RWPE2 (cell line): Measurements from ENCODE around the gene STX19.
A peak's percentile ranks its signal among the peaks of the same experiment; 100 is the strongest.
"Not testable (repeated sequence)": the region's sequence is repeated elsewhere in the genome, so short reads cannot be mapped to it uniquely, and the experiment has no call there.

ENCODE experiments used
- ATAC-seq: fragments of 200-7000 bp; cut with Tn5 transposase; 3 replicates; pipeline ENCODE4 v1.9.1; 2021; ENCODE audit warnings: low read depth
- DNase-seq: peaks from one replicate; pipeline ENCODE4 v3.0.0-alpha.2; 2020; ENCODE audit warnings: low spot score
- H3K27ac ChIP-seq: fragments of 450-650 bp; 2 replicates; pipeline ENCODE4 v1.5.1; 2017; ENCODE audit warnings: mild to moderate bottlenecking; ENCODE audit not compliant: poor library complexity, severe bottlenecking
- H3K27me3 ChIP-seq: fragments of 250-450 bp; sonication (Bioruptor Pico); 2 replicates; pipeline ENCODE4 v1.5.1; 2021; ENCODE audit warnings: mild to moderate bottlenecking, moderate library complexity; ENCODE audit not compliant: insufficient read depth, poor library complexity, severe bottlenecking
- H3K36me3 ChIP-seq: fragments of 250-450 bp; sonication (Bioruptor Pico); 2 replicates; pipeline ENCODE4 v1.5.1; 2020; ENCODE audit warnings: low read depth, mild to moderate bottlenecking, moderate library complexity
- H3K4me1 ChIP-seq: fragments of 250-450 bp; sonication (Bioruptor Pico); 2 replicates; pipeline ENCODE4 v1.5.1; 2021; ENCODE audit warnings: mild to moderate bottlenecking, moderate library complexity; ENCODE audit not compliant: insufficient read depth, poor library complexity, severe bottlenecking
- H3K4me3 ChIP-seq: fragments of 250-450 bp; sonication (Bioruptor Pico); 2 replicates; pipeline ENCODE4 v1.5.1; 2021; ENCODE audit warnings: mild to moderate bottlenecking, moderate library complexity; ENCODE audit not compliant: severe bottlenecking
- H3K9me3 ChIP-seq: fragments of 250-450 bp; sonication (Bioruptor Pico); 2 replicates; pipeline ENCODE4 v1.5.1; 2021; ENCODE audit warnings: mild to moderate bottlenecking, moderate library complexity; ENCODE audit not compliant: severe bottlenecking
- TF ChIP-seq, protein P1 (sequence below): fragments of 450-650 bp; IDR thresholded peaks from one replicate; pipeline ENCODE4 v1.5.1; 2017; ENCODE audit warnings: mild to moderate bottlenecking, moderate library complexity; ENCODE audit not compliant: poor library complexity, severe bottlenecking

The STX19 gene

DNA sequence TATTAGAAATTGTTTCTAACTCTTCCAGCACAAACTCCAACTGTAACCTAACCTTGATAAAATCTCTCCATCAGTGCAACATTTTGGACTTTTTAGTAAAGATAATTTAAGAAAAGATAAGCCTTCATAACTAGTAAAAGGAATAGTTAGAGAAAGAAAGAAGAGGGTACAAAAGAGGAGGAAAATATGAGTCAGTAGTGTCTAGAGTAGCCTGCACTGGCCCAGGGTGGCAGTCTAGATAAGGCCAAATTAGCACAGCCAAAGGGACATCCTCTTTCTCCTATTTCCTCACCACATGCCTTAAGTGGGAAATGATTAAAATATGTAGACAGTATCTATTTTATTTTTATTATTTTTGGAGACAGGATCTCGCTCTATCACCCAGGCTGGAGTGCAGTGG lies 58.4 kb downstream of the STX19 start:
- Histone ChIP-seq H3K27ac (no peak overlapping the region), H3K4me3 (no peak overlapping the region), H3K27me3 (no peaks in the 10 kb centered on the region), H3K4me1 (peaks cover 4% of the 10 kb centered on the region), H3K9me3 (no peaks in the 10 kb centered on the region), H3K36me3 (no peaks in the 10 kb centered on the region)
- DNase-seq (no peak), ATAC-seq (no peak)
- TF ChIP-seq, protein P1, sequence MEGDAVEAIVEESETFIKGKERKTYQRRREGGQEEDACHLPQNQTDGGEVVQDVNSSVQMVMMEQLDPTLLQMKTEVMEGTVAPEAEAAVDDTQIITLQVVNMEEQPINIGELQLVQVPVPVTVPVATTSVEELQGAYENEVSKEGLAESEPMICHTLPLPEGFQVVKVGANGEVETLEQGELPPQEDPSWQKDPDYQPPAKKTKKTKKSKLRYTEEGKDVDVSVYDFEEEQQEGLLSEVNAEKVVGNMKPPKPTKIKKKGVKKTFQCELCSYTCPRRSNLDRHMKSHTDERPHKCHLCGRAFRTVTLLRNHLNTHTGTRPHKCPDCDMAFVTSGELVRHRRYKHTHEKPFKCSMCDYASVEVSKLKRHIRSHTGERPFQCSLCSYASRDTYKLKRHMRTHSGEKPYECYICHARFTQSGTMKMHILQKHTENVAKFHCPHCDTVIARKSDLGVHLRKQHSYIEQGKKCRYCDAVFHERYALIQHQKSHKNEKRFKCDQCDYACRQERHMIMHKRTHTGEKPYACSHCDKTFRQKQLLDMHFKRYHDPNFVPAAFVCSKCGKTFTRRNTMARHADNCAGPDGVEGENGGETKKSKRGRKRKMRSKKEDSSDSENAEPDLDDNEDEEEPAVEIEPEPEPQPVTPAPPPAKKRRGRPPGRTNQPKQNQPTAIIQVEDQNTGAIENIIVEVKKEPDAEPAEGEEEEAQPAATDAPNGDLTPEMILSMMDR, result no peak

DNA sequence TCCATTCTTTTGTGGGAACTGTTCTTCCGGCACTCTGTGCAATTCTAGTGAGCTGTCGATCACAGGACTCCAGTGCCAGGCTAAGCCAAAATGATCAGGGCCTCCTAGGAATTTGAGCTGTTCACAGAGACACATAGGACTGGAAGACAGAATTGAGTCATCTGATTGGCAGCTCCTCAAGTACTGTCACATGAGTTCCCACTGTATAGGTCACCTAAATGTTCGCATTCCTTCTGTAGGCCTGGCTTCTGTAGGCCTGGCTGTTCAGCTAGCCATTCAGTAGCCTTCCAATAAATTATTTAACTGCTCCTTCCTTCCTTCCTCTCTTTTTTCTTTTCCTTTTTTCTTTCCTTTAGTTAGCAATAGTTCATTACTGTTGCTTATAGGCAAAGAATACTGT lies 59.0 kb downstream of the STX19 start:
- Histone ChIP-seq H3K27ac (no peak overlapping the region), H3K4me1 (peaks cover 4% of the 10 kb centered on the region), H3K4me3 (no peak overlapping the region), H3K36me3 (no peaks in the 10 kb centered on the region), H3K27me3 (no peaks in the 10 kb centered on the region), H3K9me3 (no peaks in the 10 kb centered on the region)
- ATAC-seq (peak; percentile 39; the same call in 2 of the 3 replicates), DNase-seq (no peak)
- TF ChIP-seq, protein P1, result no peak

DNA sequence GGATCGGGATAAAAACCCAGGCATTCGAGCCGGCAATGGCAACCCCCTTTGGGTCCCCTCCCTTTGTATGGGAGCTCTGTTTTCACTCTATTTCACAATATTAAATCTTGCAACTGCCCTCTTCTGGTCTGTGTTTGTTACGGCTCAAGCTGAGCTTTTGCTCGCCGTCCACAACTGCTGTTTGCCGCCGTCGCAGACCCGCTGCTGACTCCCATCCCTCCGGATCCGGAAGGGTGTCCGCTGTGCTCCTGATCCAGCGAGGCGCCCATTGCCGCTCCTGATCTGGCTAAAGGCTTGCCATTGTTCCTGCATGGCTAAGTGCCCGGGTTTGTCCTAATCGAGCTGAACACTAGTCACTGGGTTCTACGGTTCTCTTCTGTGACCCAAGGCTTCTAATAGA lies 63.3 kb downstream of the STX19 start:
- H3K4me3 ChIP-seq, H3K36me3 ChIP-seq, ATAC-seq, H3K27ac ChIP-seq, H3K27me3 ChIP-seq, H3K9me3 ChIP-seq, H3K4me1 ChIP-seq, DNase-seq: not testable (repeated sequence)
